GM19438 (cell line): ENCODE results near the gene FGD2.
"Not testable (repeated sequence)": the region's sequence is repeated elsewhere in the genome, so short reads cannot be mapped to it uniquely, and the experiment has no call there.

Experiments
- ATAC-seq: cut with Tn5 transposase; IDR thresholded peaks from one replicate; pipeline ENCODE4 v1.9.1; 2021; ENCODE audit warnings: low read depth; ENCODE audit not compliant: unreplicated experiment

The FGD2 gene

DNA sequence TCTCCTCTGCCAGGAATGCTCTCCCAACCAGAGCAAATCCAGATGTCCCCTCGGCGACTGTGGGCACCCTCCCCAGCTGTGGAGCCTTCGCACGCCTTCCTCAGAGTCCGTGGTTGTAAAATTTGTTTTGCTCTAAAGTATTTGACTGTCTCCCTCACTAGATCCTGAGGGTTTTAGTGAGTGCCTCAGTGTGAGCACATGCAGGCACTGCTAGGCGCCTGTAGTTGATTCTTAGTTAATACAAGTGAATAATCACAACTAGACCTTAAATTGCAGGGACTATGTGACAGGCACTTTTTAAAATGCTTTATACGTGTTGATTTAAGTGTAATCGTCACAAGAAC is 18.8 kb upstream of the FGD2 start:
- ATAC-seq, result peak; percentile 1

DNA sequence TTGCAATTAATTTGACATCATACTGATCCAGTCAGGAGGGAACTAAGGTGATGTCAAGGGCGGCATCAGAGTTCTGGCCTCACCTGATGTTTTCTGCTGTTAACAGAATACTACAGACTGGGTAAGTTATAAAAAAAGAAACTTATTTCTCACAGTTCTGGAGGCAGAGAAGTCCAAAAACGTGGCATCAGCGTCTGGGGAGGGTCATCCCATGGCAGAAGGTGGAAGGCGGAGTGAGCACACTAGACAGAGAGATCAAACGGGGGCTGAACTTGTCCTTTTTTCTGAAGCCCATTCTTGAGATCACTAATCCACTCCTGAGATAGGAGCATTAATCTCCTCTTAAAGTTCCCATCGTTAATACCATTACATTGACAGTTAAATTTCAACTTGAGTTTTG is 16.2 kb upstream of the FGD2 start:
- ATAC-seq, result no peak

DNA sequence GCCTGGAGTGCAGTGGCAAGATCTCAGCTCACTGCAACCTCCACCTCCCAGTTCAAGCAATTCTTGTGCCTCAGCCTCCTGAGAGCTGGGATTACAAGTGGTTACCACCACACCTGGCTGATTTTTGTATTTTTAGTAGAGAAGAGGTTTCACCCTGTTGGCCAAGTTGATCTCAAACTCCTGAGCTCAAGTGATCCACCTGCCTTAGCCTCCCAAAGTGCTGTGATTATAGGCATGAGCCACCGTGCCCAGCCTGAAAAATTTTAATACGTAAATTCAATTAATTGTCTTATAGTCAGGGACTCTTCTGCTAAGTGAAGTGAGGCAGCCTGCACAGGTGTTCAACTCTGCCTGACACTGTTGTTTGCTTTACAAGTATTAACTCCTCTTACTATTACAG is 15.1 kb upstream of the FGD2 start:
- ATAC-seq, result not testable (repeated sequence)

DNA sequence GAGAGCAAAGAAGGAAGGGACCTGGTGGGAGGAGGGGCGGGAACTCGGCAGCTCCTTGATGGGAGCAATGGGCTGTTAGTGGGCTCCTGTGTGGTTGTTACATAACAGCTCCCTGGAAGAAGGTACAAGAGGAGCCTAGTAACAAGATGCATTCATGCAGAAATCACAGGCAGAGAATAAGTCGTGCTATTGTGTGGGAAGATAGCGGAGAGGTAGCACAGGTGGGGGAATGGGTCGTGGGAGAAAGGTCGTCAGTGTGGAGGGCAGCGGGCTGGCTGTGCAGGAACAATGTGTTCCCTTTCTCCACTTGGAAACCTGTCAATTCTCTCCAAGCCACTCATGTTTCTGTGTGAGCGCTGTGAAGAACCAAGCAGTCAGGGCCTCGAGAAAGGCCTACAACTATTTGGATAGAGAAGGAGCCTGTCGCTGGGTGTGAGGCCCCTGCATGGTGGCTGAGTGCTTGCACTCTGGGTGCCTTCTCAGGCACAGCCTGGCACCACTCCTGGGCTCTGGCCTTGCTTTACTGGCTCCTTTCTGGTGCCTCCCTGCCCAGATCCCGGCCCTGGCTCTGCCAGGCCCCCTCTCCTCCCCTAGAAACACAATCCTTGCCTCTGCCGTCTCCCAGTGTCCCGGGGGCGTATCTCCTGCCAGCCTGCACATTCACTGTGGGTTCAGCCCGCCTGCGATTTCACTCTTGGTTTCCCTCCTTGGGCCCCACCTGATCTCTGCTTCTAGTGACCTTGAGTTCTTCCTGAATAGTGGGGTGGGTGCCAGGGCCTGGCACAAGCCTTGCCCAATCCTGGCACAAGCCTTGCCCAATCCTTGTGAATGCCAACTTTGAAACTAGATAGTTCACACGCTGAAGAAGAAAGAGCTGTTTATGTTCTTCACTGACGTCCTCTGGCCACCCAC is 7.4 kb upstream of the FGD2 start:
- ATAC-seq, result no peak

DNA sequence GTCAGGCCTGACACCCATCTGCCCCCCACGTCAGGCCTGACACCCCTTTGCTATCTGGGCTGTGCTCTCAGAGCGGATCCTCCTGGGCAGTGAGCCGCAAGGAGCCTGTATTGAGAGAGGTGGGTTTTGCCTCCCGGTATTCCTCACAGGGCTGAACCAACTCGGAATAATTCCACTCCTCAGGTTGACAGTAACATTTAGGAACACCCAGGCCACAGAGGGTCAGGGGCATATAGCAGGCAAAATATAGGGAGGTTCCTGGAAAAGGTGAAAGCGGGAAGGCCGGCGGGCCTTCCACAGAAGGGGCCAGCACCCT is 6.8 kb upstream of the FGD2 start:
- ATAC-seq, result no peak

DNA sequence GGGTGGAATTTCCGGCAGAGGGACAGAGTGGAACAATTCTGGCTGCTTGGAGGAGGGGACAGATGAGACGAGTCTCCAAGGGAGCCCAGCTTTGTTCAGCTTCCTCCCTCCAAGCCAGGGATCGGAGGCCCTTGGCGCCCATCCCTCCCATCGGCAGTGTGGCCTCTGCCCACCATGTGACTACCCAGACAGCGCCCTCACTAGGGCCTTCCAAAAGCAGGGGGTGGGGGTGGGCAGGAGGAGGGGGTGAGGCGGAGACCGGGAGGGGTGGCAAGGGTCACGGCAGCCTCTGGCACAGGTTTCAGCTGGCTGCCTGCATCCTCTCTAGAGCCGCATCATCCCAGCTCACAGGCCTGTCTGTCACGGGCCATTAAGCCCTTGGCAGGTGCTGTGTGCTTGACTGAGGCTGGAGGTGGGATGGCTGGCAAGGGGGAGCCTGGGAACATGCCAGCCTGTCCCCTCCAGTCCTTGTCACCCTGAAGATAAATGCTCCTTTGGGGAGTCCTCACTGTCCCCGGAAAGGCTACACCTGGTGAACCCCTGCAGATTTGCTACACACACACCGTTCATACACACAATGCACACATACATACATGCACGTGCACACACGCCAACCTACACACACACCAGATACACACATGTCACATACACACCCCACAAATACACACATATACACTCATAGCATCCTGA is 6.2 kb upstream of the FGD2 start:
- no peak for ATAC-seq

DNA sequence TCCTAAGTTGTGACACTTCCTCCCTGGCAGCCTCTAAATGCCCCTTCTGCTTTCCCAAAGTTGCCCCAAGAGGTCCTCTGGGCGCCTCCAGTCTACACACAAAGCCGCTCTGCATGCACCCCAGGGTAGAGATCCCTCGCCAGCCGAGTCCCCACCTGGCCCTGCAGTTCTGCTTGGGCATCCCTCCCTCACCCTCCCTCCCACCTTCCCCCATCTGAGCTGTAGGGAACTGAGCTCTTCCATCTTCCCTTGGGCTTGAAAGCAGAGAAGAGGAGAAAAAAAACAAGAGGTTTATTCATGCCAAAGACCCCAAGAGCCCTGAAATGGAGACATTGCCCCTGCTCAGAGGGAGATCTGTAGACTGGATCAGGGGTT is 5.7 kb upstream of the FGD2 start:
- ATAC-seq, result no peak

DNA sequence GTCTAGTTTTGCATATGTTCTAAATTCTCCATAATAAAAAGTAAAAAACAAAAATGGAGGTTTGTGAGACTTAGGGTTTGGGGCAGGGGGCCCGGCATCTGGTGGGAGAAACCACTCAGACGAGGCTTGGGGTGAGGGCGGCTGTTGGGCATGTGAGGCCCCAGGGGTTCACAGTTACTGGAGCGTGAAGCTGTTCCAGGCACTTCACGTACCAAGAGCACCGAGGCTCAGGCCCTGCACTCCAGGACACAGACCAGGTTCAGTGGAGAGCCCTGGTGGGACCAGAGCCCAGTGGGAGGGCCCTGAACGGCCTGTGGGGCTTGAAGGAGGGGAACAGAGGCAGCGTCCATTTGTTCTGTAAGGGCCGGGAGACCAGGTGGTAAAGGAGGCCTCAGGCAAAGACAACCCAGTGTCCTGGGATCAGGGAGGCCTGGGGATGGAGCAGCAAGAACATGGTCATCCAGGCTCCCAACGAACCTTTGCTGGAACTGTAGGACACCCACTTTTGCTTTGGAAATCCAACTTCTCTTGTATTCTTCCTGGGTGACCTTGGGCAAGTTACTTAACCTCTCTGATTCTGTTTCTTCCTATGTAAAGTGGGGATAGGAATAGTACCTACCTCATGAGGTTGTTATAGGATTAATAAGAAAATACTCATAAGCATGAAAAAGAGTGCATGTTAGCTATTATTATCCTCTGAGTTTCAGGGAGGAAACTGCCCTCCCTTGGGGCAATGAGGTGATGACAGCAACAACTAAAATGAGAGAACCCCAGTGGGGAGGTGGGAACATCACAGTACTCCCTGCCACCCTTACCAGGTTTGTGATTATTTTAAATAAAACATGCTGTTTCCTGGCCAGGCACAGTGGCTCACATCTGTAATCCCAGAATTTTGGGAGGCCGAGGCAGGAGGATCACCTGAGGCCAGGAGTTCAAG is 1.1 kb upstream of the FGD2 start:
- ATAC-seq, result no peak

DNA sequence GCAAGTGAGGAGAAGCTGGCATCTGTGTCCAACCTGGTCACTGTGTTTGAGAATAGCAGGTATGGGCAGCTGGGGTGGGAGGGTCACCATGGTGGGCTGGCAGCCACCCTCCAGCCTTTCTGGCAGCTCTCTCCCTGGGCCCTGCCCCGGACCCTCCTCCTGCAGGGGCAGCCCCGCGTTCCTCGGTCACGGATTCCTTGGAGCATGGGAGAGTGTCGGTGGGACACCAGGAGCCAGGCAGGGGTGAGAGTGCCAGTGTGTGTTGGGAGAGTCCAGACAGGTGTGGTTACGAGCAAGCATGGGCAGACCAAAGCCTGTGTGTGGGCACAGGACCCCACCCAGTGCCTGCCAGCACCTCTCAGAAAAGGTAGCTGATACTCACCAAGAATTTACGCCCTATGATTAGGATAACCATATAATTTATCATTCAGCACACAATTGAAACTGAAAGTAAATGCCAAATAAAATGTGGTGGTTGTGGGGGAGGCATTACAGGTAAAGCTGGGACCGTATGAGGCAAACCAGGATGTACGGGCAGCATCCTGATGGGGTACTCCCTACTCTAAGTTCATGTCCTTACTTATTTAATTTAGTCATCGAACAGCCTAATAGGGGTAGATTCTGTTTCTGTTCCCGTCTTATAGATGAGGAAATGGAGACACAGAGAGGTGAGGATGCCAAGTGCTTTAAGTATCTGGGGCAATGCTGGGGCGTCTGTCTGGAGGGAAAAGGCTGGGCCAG is 542 bp downstream of the FGD2 start:
- no peak for ATAC-seq

DNA sequence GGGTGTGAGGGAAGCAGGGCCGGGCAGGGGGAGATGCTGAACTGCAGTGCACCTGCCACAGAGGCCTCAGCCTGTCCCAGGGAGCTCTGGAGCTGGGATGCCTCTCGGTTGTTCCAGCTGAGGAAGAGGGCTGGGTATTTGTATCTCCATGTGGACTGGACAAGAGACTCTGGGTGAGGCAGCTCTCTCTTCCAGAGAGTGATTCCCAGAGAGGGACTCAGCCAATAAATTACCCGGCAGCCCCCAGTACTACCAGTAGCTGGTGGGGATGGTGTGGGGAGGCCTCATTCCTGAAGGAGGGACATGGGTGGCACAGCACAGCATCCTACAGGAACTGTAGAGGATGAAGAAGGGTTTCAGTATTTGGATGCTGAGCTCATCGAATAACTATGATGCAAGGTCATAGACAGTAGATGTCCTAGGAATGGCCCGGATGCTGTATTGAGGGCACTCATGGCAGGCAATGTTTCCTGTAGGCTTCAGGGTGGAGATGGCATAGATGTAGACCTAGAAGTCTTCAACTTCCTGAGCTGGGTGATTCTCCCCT is 1.4 kb downstream of the FGD2 start:
- no peak for ATAC-seq

DNA sequence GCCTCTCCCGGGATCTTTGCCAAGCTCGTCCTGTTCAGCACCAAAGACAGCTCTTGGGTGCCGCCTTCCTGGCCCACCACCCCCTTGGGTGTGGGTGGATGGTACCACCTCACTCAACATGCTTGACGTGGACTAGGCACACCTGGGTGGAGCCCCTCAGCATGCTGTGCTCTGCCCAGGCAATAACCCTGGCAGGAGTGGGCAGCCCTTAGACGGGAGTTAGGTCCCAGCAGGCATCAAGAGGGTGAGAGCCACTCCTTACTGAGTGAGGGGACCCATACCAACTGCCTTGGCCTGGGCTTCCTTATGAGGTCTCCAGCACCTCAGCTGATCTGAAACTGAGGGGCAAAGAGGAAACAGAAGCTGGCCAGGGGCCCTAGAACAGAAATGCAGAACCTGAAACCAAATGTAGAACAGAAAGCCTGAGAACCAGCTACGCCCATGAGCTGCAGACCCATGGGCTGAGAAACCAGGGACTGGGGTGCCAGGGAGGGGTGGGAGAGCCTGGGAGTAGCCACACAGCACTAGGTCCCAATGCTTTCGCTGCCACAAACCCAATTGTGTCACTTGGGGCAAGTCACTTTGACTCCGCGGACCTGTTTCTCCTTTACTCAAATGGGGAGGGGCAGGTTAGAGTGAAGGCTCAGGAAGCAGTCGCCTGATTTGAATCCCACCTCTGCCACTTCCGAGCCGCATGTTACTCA is 2.0 kb downstream of the FGD2 start:
- ATAC-seq, result no peak

DNA sequence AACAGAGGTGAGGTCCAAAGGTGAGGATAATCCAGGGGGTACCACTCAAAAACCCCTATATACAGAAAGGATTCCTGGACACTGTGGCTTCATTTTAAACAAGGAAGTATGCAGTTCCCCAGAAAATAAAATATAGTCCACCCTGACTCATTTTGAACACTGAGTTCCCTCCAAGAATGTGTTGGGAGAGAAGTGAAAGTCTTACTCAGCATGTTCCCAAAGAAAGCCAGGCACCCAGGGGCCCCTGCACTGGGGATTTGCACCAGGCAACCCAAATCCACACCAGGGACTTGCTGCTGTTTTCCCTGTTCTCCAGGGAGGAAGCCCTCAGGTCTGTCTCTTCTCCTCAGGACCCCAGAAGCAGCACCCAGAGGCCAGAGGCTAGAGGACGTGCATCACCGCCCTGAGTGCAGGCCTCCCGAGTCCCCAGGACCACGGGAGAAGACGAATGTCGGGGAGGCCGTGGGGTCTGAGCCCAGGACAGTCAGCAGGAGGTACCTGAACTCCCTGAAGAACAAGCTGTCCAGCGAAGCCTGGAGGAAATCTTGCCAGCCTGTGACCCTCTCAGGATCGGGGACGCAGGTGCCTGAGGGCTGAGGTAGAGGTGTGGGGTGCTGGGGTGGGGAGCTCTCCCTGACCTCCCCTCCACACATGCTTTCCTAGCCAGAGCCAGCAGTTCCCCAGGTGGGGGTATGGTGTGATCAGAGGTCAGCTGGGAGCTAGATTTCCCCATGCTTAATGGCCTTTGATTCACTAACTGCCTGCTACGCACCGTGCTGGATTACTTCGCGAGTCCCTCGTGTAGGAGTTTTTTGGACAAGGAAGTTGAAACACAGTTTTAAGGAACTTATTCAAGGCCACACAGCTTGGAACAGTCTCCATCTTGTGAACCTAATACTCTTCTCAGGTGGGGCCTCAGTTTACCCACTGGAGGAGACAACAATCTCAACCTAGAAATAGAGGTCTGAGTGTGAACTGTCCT is 3.3 kb downstream of the FGD2 start:
- ATAC-seq, result no peak

DNA sequence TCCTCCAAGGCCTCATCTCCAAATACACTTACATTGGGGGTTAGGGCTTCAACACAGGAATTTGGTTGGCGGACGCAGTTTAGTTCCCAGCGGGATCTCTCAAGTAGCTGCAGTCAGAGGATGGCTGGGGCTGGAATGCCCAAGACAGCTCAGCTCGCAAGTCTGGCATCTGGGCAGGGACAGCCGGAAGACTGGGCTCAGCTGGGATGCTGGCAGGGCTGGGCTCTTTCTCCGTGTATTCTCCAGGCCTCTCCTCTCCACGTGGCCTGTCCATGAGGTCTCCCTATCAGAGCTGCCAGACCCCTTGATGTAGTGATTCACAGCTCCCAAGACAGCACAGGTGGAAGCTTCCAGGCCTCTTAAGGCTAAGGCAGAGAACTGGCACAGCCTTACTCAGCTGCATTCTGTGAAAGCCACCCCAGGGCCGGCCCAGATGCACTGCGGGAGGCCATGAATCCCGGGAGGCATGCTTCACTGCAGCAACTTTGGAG is 5.0 kb downstream of the FGD2 start:
- ATAC-seq, result no peak

DNA sequence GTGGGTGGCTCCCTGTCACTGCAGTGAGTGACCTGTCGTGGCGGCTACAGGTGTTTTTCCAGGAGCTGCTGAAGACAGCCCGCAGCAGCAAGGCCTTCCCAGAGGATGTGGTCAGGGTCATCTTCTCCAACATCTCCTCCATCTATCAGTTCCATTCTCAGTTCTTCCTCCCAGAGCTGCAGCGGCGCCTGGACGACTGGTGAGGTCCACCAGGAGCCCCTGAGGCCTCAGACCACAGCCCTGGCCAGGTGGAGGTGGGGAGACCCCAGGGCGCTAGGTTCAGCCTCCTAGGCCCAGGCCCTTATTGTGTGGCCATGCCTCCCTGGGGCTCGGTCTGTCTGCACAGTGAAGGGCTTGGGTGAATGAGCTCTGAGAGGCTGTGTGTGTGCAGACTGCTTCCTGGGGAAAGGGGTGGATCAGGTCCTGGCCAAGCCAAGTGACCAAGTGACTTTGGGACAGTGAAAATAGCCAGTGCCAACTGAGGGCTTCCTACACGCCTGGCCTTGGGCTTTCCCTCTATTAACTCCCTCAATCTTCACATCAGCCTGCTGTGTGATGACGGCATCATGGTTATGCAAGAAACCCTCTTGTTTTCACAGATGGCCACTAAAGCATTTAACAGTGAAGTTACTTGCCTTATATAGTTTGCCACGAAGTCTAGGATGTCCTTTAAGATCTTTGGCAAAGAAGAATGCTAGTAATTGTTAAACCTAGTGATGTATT is 6.4 kb downstream of the FGD2 start:
- ATAC-seq, result no peak

DNA sequence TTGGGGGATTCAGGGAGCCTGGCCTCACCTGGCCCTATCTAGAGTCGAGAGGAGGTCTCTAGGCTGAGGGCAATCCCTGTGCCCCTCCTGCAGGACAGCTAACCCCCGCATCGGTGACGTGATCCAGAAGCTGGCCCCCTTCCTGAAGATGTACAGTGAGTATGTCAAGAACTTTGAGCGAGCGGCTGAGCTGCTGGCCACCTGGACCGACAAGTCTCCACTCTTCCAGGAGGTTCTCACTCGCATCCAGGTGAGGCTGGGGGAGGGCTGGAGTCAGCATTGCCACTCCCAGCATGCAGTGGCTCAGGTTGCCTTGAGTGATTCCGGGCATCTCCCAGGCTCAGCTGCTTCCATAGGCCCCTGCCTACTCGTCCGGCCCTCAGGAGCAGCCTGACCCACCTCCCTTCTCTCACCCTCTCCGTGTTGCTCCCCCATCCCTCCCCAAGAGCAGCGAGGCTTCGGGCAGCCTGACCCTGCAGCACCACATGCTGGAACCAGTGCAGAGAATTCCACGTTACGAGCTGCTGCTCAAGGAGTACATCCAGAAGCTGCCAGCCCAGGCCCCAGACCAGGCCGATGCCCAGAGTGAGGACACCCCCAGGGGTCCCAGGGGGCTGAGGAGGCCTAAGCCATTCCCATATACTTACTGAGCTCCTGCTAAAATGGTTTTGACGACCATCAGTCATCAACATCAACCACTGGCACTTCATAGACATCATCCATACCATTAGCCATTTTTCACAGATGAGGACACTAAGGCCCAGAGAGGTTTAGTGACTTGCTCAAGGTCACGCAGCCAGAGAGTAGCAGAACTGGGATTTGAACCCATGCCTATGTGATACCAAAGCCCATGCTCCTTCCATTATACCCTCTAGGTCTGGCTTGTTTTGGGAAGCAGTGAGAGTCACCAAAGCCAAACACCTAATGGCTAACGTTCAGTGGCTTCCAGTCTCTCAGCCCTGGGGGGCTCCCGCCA is 8.3 kb downstream of the FGD2 start:
- no peak for ATAC-seq

DNA sequence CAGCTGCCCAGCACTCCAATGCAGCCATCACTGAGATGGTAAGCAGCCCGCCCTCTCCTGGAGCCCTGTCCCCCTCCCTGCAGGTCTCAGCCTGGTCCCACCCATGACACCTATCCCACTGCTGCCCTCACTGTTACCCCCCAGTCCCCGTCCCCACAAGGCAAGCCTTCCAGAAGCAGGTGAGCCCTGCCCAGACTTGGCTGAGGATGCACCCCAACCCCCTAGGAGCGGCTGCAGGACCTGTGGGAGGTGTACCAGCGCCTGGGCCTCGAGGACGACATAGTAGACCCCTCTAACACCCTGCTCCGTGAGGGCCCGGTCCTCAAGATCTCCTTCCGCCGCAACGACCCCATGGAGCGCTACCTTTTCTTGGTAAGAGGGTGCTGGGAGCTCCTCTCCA is 9.2 kb downstream of the FGD2 start:
- no peak for ATAC-seq

DNA sequence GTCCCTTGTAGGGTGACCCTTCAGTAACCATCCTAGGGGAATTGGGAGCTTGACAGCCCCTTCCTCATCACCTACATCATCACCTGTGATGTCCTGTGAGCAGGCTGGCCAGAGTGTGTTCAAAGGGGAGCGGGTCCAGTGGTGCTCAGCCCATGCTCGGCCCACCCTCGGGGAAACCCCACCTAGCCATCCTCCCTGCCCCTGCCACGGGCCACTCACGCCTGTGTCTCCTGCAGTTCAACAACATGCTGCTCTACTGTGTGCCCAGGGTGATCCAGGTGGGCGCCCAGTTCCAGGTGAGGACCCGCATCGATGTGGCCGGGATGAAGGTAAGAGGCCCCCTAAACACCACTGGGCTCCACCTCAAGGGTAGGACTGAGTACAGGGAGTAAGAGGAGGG is 10.1 kb downstream of the FGD2 start:
- no peak for ATAC-seq
